ENCODE results near the gene SBNO2. TPM values are rescaled to one million over a fixed set of nuclear protein-coding genes. Genes with fewer than 3 reads are reported as not detected.

SBNO2 gene
- total and polyA plus RNA-seq, 9 of the 15 experiments (the other 6 are each of a cell fraction or from before 2014, with no cell fraction given), result 0.01 to 46.2 (median 6.7) TPM

DNA sequence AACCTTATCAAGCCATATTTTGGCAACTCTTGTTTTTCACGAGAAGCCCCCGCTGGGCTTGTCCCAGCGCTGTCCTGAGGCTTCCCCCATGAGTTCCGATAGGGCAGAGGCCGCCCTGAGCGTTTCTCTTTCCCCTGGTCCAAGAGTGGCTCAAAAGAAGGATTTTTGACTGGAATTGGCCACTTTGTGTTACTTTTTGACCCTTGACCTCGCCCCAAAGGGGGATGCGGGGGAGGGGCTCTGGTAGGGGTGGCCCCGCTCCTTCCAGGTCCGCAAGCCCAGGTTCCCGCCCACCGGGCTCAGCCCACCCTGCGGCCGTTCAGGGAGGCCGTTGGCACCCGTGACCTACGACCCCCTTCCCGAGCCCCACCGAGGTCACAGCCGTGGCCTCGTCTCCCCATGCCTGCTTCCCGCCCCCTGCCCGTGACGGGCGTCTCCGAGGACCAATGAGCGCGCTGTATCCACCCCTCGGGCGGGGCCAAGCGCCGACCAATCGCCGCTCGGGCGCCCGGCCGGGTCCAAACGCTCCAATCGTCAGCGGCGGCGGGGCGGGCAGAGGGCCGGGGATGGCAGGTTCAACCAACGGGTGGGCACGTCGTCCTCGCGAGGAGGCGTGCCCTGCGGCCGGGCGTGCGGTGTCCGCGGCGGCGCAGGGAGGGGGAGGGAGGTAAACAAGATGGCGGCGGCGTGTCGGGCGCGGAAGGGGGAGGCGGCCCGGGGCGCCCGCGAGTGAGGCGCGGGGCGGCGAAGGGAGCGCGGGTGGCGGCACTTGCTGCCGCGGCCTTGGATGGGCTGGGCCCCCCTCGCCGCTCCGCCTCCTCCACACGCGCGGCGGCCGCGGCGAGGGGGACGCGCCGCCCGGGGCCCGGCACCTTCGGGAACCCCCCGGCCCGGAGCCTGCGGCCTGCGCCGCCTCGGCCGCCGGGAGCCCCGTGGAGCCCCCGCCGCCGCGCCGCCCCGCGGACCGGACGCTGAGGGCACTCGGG lies 31.3 kb upstream of the SBNO2 start, which contains the start of gene STK11 (continued):
- no peak for TF ChIP-seq ATF2 (CRISPR knock-in tag; IDR thresholded peaks at IDR 0.05)
- TF ChIP-seq, protein P1, sequence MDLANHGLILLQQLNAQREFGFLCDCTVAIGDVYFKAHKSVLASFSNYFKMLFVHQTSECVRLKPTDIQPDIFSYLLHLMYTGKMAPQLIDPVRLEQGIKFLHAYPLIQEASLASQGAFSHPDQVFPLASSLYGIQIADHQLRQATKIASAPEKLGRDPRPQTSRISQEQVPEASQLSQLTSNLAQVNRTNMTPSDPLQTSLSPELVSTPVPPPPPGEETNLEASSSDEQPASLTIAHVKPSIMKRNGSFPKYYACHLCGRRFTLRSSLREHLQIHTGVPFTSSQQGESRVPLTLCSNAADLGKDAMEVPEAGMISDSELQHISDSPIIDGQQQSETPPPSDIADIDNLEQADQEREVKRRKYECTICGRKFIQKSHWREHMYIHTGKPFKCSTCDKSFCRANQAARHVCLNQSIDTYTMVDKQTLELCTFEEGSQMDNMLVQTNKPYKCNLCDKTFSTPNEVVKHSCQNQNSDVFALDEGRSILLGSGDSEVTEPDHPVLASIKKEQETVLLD (IDR thresholded peaks at IDR 0.05), result peak; percentile 58; the same call in 1 of the 2 replicates
- TF ChIP-seq ZNF384 (IDR thresholded peaks at IDR 0.05; ENCODE audit: low read depth, low read length), result no peak
- TF ChIP-seq ATF4 (CRISPR knock-in tag; IDR thresholded peaks at IDR 0.05), result 0 out of 2 replicates have a peak, but pooled peaks have one; percentile 49
- TF ChIP-seq, protein P2, sequence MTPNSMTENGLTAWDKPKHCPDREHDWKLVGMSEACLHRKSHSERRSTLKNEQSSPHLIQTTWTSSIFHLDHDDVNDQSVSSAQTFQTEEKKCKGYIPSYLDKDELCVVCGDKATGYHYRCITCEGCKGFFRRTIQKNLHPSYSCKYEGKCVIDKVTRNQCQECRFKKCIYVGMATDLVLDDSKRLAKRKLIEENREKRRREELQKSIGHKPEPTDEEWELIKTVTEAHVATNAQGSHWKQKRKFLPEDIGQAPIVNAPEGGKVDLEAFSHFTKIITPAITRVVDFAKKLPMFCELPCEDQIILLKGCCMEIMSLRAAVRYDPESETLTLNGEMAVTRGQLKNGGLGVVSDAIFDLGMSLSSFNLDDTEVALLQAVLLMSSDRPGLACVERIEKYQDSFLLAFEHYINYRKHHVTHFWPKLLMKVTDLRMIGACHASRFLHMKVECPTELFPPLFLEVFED (CRISPR knock-in tag; conservative IDR thresholded peaks at IDR 0.05), result no peak
- TF ChIP-seq FOXA1 (IDR thresholded peaks at IDR 0.05; ENCODE audit: borderline replicate concordance), result no peak
- TF ChIP-seq NFYB (IDR thresholded peaks at IDR 0.05; ENCODE audit: extremely low read depth, insufficient read length), result peak; percentile 77
- 0 out of 2 replicates have a peak, but pooled peaks have one; percentile 19 for TF ChIP-seq MTA2 (IDR thresholded peaks at IDR 0.05; ENCODE audit: low read depth)
- TF ChIP-seq NONO (IDR thresholded peaks at IDR 0.05; ENCODE audit: low read depth in 2 of 2, low read length in 1 of 2), result peak in 1 of 2 experiments; percentile 81; a peak in 3 of 4 replicates
- no peak for TF ChIP-seq ZC3H11A (IDR thresholded peaks at IDR 0.05; ENCODE audit: low read depth, low read length)
- no peak for TF ChIP-seq NCOA2 (IDR thresholded peaks at IDR 0.05; ENCODE audit: partially characterized antibody in 2 of 2)
- no peak for TF ChIP-seq ZNF764 (CRISPR knock-in tag; IDR thresholded peaks at IDR 0.05; ENCODE audit: low read depth)
- TF ChIP-seq STAT5A (IDR thresholded peaks at IDR 0.05; ENCODE audit: borderline replicate concordance, low read length), result no peak
- TF ChIP-seq ZNF174 (CRISPR knock-in tag; IDR thresholded peaks at IDR 0.05), result no peak
- TF ChIP-seq, protein P3, sequence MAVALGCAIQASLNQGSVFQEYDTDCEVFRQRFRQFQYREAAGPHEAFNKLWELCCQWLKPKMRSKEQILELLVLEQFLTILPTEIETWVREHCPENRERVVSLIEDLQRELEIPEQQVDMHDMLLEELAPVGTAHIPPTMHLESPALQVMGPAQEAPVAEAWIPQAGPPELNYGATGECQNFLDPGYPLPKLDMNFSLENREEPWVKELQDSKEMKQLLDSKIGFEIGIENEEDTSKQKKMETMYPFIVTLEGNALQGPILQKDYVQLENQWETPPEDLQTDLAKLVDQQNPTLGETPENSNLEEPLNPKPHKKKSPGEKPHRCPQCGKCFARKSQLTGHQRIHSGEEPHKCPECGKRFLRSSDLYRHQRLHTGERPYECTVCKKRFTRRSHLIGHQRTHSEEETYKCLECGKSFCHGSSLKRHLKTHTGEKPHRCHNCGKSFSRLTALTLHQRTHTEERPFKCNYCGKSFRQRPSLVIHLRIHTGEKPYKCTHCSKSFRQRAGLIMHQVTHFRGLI (CRISPR knock-in tag; IDR thresholded peaks at IDR 0.05), result peak; percentile 39; the same call in 1 of the 2 replicates
